ENCODE results near the gene OLFM3.

The OLFM3 gene

DNA sequence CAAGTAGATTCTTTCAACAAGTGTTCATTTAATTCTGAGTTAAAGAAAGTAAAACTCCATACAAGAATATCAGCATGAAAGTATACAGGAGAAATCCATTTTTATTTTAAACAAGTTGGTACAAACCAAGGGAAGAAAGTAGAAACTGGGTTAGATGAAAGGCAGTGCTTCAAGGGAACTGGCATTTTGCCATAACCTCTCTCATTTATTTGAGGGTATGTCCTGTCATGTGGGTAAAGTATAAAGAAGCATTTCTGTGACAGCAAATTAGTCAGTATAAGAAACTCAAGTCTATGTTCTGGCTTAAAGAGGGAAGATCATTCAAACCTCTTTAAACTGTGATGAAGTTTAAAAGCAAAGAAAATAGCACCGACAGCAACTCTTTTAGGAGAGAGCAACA is 32.0 kb downstream of the OLFM3 start:
- TF ChIP-seq, protein P1, sequence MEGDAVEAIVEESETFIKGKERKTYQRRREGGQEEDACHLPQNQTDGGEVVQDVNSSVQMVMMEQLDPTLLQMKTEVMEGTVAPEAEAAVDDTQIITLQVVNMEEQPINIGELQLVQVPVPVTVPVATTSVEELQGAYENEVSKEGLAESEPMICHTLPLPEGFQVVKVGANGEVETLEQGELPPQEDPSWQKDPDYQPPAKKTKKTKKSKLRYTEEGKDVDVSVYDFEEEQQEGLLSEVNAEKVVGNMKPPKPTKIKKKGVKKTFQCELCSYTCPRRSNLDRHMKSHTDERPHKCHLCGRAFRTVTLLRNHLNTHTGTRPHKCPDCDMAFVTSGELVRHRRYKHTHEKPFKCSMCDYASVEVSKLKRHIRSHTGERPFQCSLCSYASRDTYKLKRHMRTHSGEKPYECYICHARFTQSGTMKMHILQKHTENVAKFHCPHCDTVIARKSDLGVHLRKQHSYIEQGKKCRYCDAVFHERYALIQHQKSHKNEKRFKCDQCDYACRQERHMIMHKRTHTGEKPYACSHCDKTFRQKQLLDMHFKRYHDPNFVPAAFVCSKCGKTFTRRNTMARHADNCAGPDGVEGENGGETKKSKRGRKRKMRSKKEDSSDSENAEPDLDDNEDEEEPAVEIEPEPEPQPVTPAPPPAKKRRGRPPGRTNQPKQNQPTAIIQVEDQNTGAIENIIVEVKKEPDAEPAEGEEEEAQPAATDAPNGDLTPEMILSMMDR (IDR thresholded peaks at IDR 0.05; ENCODE audit: insufficient read depth, low read length, poor library complexity, severe bottlenecking): no peak
- H3K27me3 ChIP-seq (replicated peaks; ENCODE audit: control insufficient read depth, insufficient read depth, low read length): no peaks in the 10 kb centered on the region
- H3K36me3 ChIP-seq (ENCODE audit: control insufficient read depth, insufficient read depth, low read length): no peaks in the 10 kb centered on the region
- no peak overlapping the region for H3K4me3 ChIP-seq (replicated peaks; ENCODE audit: low read depth, low read length)
- DNase-seq (ENCODE audit: extremely low read depth, insufficient read length): no peak

DNA sequence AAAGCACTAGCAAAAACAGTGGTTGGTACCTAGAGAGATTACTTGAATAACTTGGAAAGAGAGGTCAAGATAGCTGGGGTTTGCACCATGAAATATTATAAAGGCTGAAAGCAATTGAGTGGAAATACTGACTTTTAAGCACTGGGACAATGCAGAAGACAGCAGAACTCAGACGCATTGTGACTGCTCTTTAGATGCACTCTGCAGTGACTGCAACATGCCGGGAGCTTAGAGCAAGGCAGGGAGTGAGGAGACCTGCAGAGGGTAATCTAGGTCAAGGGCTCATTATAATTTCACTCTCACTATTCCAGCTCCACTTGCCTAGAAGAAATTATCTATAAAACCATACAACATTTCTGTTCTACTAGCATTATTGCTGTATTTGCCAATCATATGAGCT is 36.6 kb downstream of the OLFM3 start:
- no peak for DNase-seq (ENCODE audit: extremely low read depth, insufficient read length)
- TF ChIP-seq, protein P1 (IDR thresholded peaks at IDR 0.05; ENCODE audit: insufficient read depth, low read length, poor library complexity, severe bottlenecking): no peak
- H3K27me3 ChIP-seq (replicated peaks; ENCODE audit: control insufficient read depth, insufficient read depth, low read length): no peaks in the 10 kb centered on the region
- no peaks in the 10 kb centered on the region for H3K36me3 ChIP-seq (ENCODE audit: control insufficient read depth, insufficient read depth, low read length)
- H3K4me3 ChIP-seq (replicated peaks; ENCODE audit: low read depth, low read length): no peak overlapping the region

DNA sequence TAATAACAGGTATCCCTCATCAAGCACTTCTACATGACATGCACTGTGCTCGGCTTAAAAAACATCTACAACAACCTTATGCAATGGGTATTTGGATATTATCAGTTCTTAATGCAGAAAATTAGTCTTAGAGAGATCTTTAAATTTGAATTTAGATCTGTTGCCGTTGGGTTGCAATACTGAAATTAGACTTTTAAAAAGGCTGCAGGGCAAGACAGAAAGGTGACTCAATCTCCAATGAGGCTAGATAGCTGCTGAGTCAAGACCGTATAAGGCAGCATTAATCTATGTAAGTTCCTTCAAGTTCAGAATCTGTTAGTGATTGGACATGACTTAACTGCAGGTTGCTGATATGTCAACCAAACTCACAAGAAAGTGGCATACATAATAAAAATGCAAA is 37.3 kb downstream of the OLFM3 start:
- TF ChIP-seq, protein P1 (IDR thresholded peaks at IDR 0.05; ENCODE audit: insufficient read depth, low read length, poor library complexity, severe bottlenecking): no peak
- Histone ChIP-seq H3K27me3 (replicated peaks; ENCODE audit: control insufficient read depth, insufficient read depth, low read length) (no peaks in the 10 kb centered on the region), H3K4me3 (replicated peaks; ENCODE audit: low read depth, low read length) (no peak overlapping the region), H3K36me3 (ENCODE audit: control insufficient read depth, insufficient read depth, low read length) (no peaks in the 10 kb centered on the region)
- DNase-seq (ENCODE audit: extremely low read depth, insufficient read length): no peak

DNA sequence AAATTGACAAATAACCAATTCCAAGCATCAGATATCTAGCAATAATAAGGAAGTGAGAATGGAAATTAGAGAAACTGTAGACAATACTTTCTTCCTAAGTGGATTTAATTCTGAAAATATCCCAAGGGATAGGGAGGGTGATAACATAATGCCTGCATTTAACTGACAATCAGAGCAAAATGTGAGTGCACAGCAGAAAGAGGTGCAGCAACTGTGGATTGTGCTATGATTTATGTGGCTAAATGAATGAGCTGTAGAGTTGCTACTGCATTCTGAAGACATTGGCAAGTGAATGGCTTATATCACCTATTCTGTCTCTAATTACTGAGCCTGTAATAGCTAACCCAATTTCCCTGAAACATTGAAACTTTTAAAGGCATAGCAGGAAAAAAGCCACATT is 39.0 kb downstream of the OLFM3 start:
- no peak for DNase-seq (ENCODE audit: extremely low read depth, insufficient read length)
- TF ChIP-seq, protein P1 (IDR thresholded peaks at IDR 0.05; ENCODE audit: insufficient read depth, low read length, poor library complexity, severe bottlenecking): no peak
- no peak overlapping the region for H3K4me3 ChIP-seq (replicated peaks; ENCODE audit: low read depth, low read length)

DNA sequence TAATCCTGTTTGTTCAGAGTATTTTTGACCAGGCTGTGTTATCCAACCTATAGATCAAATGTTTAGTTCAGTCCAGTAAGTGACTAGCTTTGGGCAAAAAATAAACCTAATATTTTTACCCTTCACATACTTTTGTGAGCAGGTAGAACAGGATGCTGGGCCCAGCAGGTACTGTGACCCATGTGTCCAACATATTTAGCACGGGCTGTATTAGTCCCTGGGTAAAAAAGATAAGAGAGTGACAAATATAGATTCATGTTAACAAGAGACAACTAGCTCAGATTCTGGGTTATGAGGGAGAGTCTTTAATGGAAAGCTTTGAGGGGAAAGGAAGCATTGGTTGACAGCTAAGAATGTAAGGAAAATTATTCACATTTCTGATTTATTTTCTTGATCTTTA is 43.1 kb downstream of the OLFM3 start:
- H3K36me3 ChIP-seq (ENCODE audit: control insufficient read depth, insufficient read depth, low read length): no peaks in the 10 kb centered on the region
- H3K4me3 ChIP-seq (replicated peaks; ENCODE audit: low read depth, low read length): no peak overlapping the region
- H3K27me3 ChIP-seq (replicated peaks; ENCODE audit: control insufficient read depth, insufficient read depth, low read length): no peaks in the 10 kb centered on the region
- TF ChIP-seq, protein P1 (IDR thresholded peaks at IDR 0.05; ENCODE audit: insufficient read depth, low read length, poor library complexity, severe bottlenecking): no peak
- no peak for DNase-seq (ENCODE audit: extremely low read depth, insufficient read length)

More for the DNA sequence above, 39.0 kb downstream of the OLFM3 start:
- Histone ChIP-seq H3K36me3 (ENCODE audit: control insufficient read depth, insufficient read depth, low read length) (no peaks in the 10 kb centered on the region), H3K27me3 (replicated peaks; ENCODE audit: control insufficient read depth, insufficient read depth, low read length) (no peaks in the 10 kb centered on the region)

DNA sequence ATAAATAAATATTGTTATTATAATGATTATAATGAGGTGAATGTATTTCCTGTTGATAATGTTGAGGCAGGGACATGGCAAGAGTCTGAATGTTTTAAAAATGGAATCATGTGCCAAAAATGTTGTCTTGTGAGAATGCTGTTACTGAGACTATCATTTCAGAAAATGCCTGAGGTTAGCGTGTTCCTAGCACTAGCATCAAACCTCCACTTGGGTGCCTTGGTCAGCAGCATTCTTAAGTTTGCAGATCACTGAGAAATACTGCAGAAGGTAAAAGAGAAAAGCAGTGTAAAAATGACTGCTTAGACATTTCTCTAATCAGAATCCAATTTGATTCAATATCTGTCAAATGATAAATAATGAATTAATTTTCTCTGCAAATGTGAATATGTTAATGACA is 50.8 kb downstream of the OLFM3 start:
- Histone ChIP-seq H3K27me3 (replicated peaks; ENCODE audit: control insufficient read depth, insufficient read depth, low read length) (no peaks in the 10 kb centered on the region), H3K36me3 (ENCODE audit: control insufficient read depth, insufficient read depth, low read length) (no peaks in the 10 kb centered on the region), H3K4me3 (replicated peaks; ENCODE audit: low read depth, low read length) (no peak overlapping the region)
- TF ChIP-seq, protein P1 (IDR thresholded peaks at IDR 0.05; ENCODE audit: insufficient read depth, low read length, poor library complexity, severe bottlenecking): no peak
- no peak for DNase-seq (ENCODE audit: extremely low read depth, insufficient read length)
